ENCODE measurements around the gene GLI3. TPM values are rescaled to one million over a fixed set of nuclear protein-coding genes. Genes with fewer than 3 reads are reported as not detected.

The GLI3 gene
- total RNA-seq, 1 experiment from 2014 or later = 46.2 TPM

- Mint-ChIP-seq H3K27ac (no peak overlapping the region), H3K36me3 (peaks cover 25% of the 10 kb centered on the region)
- POLR2A ChIA-PET = no interaction called here
Measured at GRCh38 chr7:41973202-41973730, 263.7 kb downstream of the GLI3 start.

DNA sequence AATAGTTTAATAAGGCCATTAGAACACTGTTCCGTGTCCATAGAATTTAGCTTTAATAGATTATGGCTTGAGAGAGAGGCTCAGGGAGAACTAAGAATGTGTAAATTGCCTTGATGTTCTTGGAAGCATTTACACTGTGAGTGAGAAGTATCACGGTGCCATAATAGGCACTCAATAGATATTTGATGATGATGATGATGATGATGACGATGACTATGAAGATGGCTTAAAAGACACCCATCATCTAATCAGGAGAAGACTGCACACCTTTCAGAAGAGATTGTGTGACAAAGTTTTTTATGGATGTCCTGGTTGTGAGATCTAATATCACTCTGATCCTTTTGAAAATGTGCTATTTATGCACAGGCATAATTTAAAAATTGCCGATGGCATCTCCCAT, 264.2 kb downstream of the GLI3 start:
- Mint-ChIP-seq H3K9me3 (no peaks in the 10 kb centered on the region), H3K27ac (no peak overlapping the region), H3K27me3 (ENCODE audit: low read depth) (no peaks in the 10 kb centered on the region), H3K4me3 (no peak overlapping the region), H3K4me1 (peaks cover 7% of the 10 kb centered on the region), H3K36me3 (peaks cover 26% of the 10 kb centered on the region)
- DNase-seq (ENCODE audit: low spot score) = no peak
- ChIA-PET POLR2A (no interaction called here), CTCF (interaction anchor here (1.0 to 2.5 kb wide), 2 partner anchors 32 kb away, joined by 5 to 19 read pairs; no protein-coding TSS in a partner anchor)
- TF ChIP-seq ZNF263 (CRISPR knock-in tag; IDR thresholded peaks at IDR 0.05; ENCODE audit: low read depth) (no peak), ZNF317 (CRISPR knock-in tag; IDR thresholded peaks at IDR 0.05; ENCODE audit: borderline replicate concordance, low read depth) (no peak), PRRX2 (CRISPR knock-in tag; IDR thresholded peaks at IDR 0.05) (no peak)
- no peak for ATAC-seq

More at GRCh38 chr7:41973202-41973730, 263.7 kb downstream of the GLI3 start:
- H3K27me3 Mint-ChIP-seq (ENCODE audit: low read depth) = no peaks in the 10 kb centered on the region
- H3K9me3 Mint-ChIP-seq = no peaks in the 10 kb centered on the region
- CTCF ChIA-PET = interaction anchor here (1.9 to 2.5 kb wide), 2 partner anchors 30 to 33 kb away, joined by 10 to 19 read pairs; no protein-coding TSS in a partner anchor
- DNase-seq (ENCODE audit: low spot score) = no peak
- no peak overlapping the region for H3K4me3 Mint-ChIP-seq
- ATAC-seq = no peak
- peaks cover 7% of the 10 kb centered on the region for H3K4me1 Mint-ChIP-seq
- TF ChIP-seq ZNF219 (CRISPR knock-in tag; IDR thresholded peaks at IDR 0.05; ENCODE audit: borderline replicate concordance) = no peak
- no peak for TF ChIP-seq JUN (CRISPR knock-in tag; IDR thresholded peaks at IDR 0.05)
- TF ChIP-seq, protein P1, sequence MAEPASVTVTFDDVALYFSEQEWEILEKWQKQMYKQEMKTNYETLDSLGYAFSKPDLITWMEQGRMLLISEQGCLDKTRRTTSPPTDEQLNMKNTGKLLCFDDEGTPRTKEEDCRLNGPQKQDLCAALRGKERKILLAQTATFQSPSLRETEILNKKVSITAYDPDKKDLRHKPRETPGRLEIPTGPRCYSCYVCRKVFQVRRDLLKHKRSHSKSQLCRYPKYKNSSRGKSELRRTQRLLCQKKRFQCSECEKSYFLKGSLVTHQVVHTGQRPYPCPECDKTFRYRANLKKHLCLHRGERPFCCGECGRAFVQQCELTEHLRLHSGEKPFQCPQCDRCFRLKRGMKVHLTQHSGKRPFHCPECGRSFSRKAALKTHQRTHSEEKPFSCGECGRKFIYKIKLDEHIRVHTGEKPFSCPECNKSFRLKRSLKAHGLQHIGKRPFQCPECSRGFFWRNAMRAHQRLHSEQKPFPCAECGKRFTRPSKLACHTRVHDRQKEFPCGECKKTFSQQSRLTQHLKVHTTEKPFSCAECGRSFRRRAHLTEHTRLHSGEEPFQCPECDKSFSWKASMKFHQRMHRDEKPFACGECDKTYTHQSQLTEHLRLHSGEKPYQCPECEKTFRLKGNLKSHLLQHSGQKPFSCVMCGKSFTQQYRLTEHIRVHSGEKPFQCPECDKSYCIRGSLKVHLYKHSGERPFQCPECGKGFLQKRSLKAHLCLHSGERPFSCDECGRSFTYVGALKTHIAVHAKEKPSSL (CRISPR knock-in tag; conservative IDR thresholded peaks at IDR 0.05) = no peak
- TF ChIP-seq NFE2L1 (CRISPR knock-in tag; IDR thresholded peaks at IDR 0.05) = no peak
- no peak for TF ChIP-seq GABPB1 (CRISPR knock-in tag; IDR thresholded peaks at IDR 0.05)
- TF ChIP-seq GRHL2 (CRISPR knock-in tag; IDR thresholded peaks at IDR 0.05; ENCODE audit: insufficient replicate concordance, severe bottlenecking) = no peak
- TF ChIP-seq, protein P2, sequence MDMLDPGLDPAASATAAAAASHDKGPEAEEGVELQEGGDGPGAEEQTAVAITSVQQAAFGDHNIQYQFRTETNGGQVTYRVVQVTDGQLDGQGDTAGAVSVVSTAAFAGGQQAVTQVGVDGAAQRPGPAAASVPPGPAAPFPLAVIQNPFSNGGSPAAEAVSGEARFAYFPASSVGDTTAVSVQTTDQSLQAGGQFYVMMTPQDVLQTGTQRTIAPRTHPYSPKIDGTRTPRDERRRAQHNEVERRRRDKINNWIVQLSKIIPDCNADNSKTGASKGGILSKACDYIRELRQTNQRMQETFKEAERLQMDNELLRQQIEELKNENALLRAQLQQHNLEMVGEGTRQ (CRISPR knock-in tag; IDR thresholded peaks at IDR 0.05) = no peak
- no peak for TF ChIP-seq ZNF263 (CRISPR knock-in tag; IDR thresholded peaks at IDR 0.05; ENCODE audit: low read depth)
- TF ChIP-seq E2F4 (CRISPR knock-in tag; IDR thresholded peaks at IDR 0.05; ENCODE audit: borderline replicate concordance, low read depth) = no peak

- no peak overlapping the region for H3K27ac Mint-ChIP-seq
- no peak for ATAC-seq
- H3K27me3 Mint-ChIP-seq (ENCODE audit: low read depth) = no peaks in the 10 kb centered on the region
- no peak for DNase-seq (ENCODE audit: low spot score)
- peaks cover 3% of the 10 kb centered on the region for H3K4me1 Mint-ChIP-seq
- TF ChIP-seq MLX (CRISPR knock-in tag; IDR thresholded peaks at IDR 0.05) (no peak), ZNF671 (CRISPR knock-in tag; IDR thresholded peaks at IDR 0.05) (no peak), FOXP1 (CRISPR knock-in tag; IDR thresholded peaks at IDR 0.05; ENCODE audit: borderline replicate concordance) (no peak), PREB (CRISPR knock-in tag; IDR thresholded peaks at IDR 0.05; ENCODE audit: borderline replicate concordance) (no peak), GTF2I (CRISPR knock-in tag; conservative IDR thresholded peaks at IDR 0.05) (no peak), NR1H2 (CRISPR knock-in tag; IDR thresholded peaks at IDR 0.05) (no peak), ZNF121 (CRISPR knock-in tag; IDR thresholded peaks at IDR 0.05) (no peak), ZMAT4 (CRISPR knock-in tag; IDR thresholded peaks at IDR 0.05) (no peak), IRF2 (CRISPR knock-in tag; IDR thresholded peaks at IDR 0.05; ENCODE audit: borderline replicate concordance, low read depth) (no peak)
- H3K4me3 Mint-ChIP-seq = no peak overlapping the region
- H3K9me3 Mint-ChIP-seq = no peaks in the 10 kb centered on the region
- CTCF ChIA-PET = interaction anchor here (1.0 kb wide), 1 partner anchor 32 kb away, joined by 5 read pairs; no protein-coding TSS in a partner anchor
- peaks cover 31% of the 10 kb centered on the region for H3K36me3 Mint-ChIP-seq
- POLR2A ChIA-PET = no interaction called here
Measured at GRCh38 chr7:41972270-41972669, 264.7 kb downstream of the GLI3 start.

All from WTC11 (cell line).